ENCODE results near the gene RIOK1. TPM values are rescaled to one million over a fixed set of nuclear protein-coding genes. Genes with fewer than 3 reads are reported as not detected.

RIOK1 gene
- total and polyA plus RNA-seq, 2 of the 8 experiments (the other 6 are each of a cell fraction or from before 2014, with no cell fraction given): 11.8 to 26.9 TPM

GRCh38 chr6:7390226-7390878 lies 744 bp downstream of the RIOK1 start (continued):
- TF ChIP-seq KDM5A (IDR thresholded peaks at IDR 0.05; ENCODE audit: low read length) (peak; percentile 11; the same call in 1 of the 2 replicates), RAD21 (IDR thresholded peaks at IDR 0.05 in 1 of 2, conservative IDR thresholded peaks at IDR 0.05 in 1 of 2; ENCODE audit: low read depth in 2 of 2, low read length in 2 of 2) (peak; percentile 46 to 47; a peak in 3 of 4 replicates), SP2 (IDR thresholded peaks at IDR 0.05; ENCODE audit: low read length) (no peak)

Data from H1 (cell line).